H1 (cell line): ENCODE results near the gene OMP. TPM values are rescaled to one million over a fixed set of nuclear protein-coding genes. Genes with fewer than 3 reads are reported as not detected.

Source experiments
- EP300 ChIP-seq, 2 experiments: IDR thresholded peaks; 1 replicate in 1 of 2; 2 replicates in 1 of 2; pipeline ENCODE4 v1.6.1; 2011 to 2012; ENCODE audit warnings: low read depth in 2 of 2, low read length in 2 of 2, mild to moderate bottlenecking in 2 of 2, borderline replicate concordance in 1 of 2, inconsistent platforms in 1 of 2, moderate library complexity in 1 of 2
- PHF8 ChIP-seq: fragments of 200-600 bp; sonication (generic); conservative IDR thresholded peaks from 2 replicates; pipeline ENCODE4 v1.7.1; 2012; ENCODE audit warnings: low read depth, mild to moderate bottlenecking, inconsistent platforms, low read length, moderate library complexity
- POLR2A ChIP-seq, 2 experiments: IDR thresholded peaks; 1 replicate in 1 of 2; 2 replicates in 1 of 2; pipeline ENCODE4 v1.6.1; 2011; ENCODE audit warnings: low read depth in 2 of 2, low read length in 2 of 2, mild to moderate bottlenecking in 2 of 2; ENCODE audit errors: control extremely low read depth in 1 of 2
- TCF12 ChIP-seq: IDR thresholded peaks from 2 replicates; pipeline ENCODE4 v1.6.1; 2011; ENCODE audit warnings: low read depth, mild to moderate bottlenecking, low read length
- polyA plus RNA-seq, 7 experiments: library from polyadenylated mRNA; depleted of rRNA in 3 of 7; stranded (reverse) in 5 of 7; unstranded in 2 of 7; fragments of >200 nt in 5 of 7; fragments of 200-250 nt in 2 of 7; gene quantifications; 1 replicate in 5 of 7; 2 replicates in 1 of 7; 4 replicates in 1 of 7; pipeline versions ENCODE4 v1.2.1 to v1.2.3, GENCODE V29; 2011 to 2013; ENCODE audit warnings: missing spikeins in 2 of 7, mixed read lengths in 2 of 7
- total RNA-seq: library from RNA; stranded (reverse); fragmentation: NEBNext Ultra II Directional; extraction: Animal tissue kit (Norgen Biotek cat#: 25700); gene quantifications from 2 replicates; pipeline ENCODE4 v1.2.1, GENCODE V29; 2021
- TF ChIP-seq, protein P1 (sequence below): IDR thresholded peaks from 2 replicates; pipeline ENCODE4 v1.6.1; 2012; ENCODE audit warnings: inconsistent platforms

Gene OMP
- total and polyA plus RNA-seq, 2 of the 8 experiments (the other 6 are each of a cell fraction or from before 2014, with no cell fraction given), result not detected

DNA sequence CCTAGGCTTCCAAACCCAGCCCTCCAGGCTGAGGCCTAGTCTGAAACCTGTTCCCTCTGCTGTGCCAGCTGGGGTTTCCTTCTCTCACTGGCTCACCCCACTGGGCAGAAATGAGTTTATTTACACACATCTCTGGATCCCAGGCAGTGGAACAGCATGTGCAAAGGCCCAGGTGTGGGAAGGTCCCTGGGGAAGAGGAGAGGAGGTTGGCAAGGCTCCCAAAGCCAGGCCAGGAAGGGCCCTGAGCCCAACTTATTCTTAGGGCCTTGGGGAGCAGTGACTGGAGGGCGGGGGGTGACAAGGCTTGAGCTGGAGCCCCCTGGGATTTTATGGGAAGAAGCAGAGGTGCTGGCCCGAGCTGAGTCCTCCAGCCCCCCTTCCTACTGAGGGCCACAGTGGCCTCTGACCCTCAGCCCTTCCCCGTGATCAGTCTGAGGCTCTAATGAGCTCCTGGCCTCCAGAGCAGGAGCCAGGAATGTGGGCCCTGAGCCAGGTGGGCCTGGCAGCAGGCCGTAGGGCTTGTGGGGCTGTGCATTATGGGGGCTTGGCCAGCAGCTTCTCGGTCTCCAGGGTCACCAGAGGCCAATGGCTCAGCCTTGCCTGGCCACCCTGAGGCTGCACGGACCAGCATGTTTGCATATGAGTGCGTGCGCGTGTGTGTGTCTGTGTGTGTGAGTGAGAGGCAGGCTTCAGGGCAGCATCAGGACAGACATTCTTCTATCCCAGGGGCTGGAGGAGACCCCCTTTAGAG, 28.3 kb downstream of the OMP start (continued):
- TF ChIP-seq, protein P1, sequence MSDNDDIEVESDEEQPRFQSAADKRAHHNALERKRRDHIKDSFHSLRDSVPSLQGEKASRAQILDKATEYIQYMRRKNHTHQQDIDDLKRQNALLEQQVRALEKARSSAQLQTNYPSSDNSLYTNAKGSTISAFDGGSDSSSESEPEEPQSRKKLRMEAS, result no peak
- no peak for TF ChIP-seq POLR2A (IDR thresholded peaks at IDR 0.05; ENCODE audit: control extremely low read depth in 1 of 2, low read depth in 2 of 2, low read length in 2 of 2)
- TF ChIP-seq TCF12, result no peak
- TF ChIP-seq EP300 (IDR thresholded peaks at IDR 0.05; ENCODE audit: borderline replicate concordance in 1 of 2, low read depth in 2 of 2, low read length in 2 of 2), result no peak
- TF ChIP-seq PHF8, result no peak
